ENCODE results near the gene BEST1. TPM values are rescaled to one million over a fixed set of nuclear protein-coding genes. Genes with fewer than 3 reads are reported as not detected.

The BEST1 gene
- total RNA-seq (under 1 TPM in 3 of 5 donors, not detected in 2; 0.07 to 0.23 (median 0.13) TPM), total RNA-seq (0 to 3.7 (median 0.37) reads per million in 29 experiments)
- total RNA-seq (2013): 0.09 TPM

DNA sequence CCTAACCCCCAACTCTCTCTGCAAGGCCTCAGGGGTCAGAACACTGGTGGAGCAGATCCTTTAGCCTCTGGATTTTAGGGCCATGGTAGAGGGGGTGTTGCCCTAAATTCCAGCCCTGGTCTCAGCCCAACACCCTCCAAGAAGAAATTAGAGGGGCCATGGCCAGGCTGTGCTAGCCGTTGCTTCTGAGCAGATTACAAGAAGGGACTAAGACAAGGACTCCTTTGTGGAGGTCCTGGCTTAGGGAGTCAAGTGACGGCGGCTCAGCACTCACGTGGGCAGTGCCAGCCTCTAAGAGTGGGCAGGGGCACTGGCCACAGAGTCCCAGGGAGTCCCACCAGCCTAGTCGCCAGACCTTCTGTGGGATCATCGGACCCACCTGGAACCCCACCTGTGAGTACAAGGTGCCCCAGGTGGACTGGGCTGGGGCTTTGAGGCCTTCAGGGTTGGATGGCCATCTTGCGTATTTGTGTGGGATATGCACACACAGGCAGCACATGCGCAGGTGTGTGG lies at the start of gene BEST1:
BEST1 (plus strand) TSS at position 317 of the 513 bp plus-strand sequence. CDS start 1,456 bp downstream, outside the sequence.
- peaks cover under 1 to 10% of the 10 kb centered on the region in 2 experiments for H3K4me1 ChIP-seq (ENCODE audit: control insufficient read depth in 1 of 2, extremely low read depth in 1 of 2, insufficient read depth in 2 of 2, low read length in 2 of 2)
- H3K4me3 Mint-ChIP-seq: no peak within 1 kb of the TSS
- H3K36me3 ChIP-seq (ENCODE audit: control insufficient read depth in 2 of 2, extremely low read depth in 1 of 2, insufficient read depth in 1 of 2, low read length in 1 of 2): no peaks in the 10 kb centered on the region
- WGBS (ENCODE audit: insufficient coverage): 94% methylated on average over 7 of the region's 8 CpGs
- POLR2A ChIA-PET: interaction anchor here (0.5 to 0.7 kb wide), 3 partner anchors 48 to 157 kb away, joined by 4 to 6 read pairs (median 6); partner anchors contain the start of gene FEN1 (in 1 of the 2)
- CTCF ChIA-PET: interaction anchor here (0.6 to 6.3 kb wide), 4 partner anchors 10 to 132 kb away, joined by 3 to 64 read pairs (median 6); no protein-coding TSS in a partner anchor
- H3K27me3 Mint-ChIP-seq: peaks cover 4 to 19% of the 10 kb centered on the region in 2 donors
- H3K9me3 Mint-ChIP-seq: no peaks in the 10 kb centered on the region
- H3K27ac ChIP-seq (ENCODE audit: low read length): no peak within 1 kb of the TSS
- H3K4me3 ChIP-seq (ENCODE audit: control insufficient read depth in 1 of 2, extremely low read depth in 1 of 2, low read length in 1 of 2): no peak within 1 kb of the TSS
- no peak for ATAC-seq (replicated peaks in 1 of 4)
- no peaks in the 10 kb centered on the region for H3K36me3 Mint-ChIP-seq
- H3K27me3 ChIP-seq (replicated peaks in 1 of 2; ENCODE audit: control insufficient read depth in 2 of 2, extremely low read depth in 1 of 2, insufficient read depth in 2 of 2, low read length in 1 of 2): peaks cover 0 to 60% of the 10 kb centered on the region in 2 experiments
- no peaks in the 10 kb centered on the region for H3K9me3 ChIP-seq
- H3K27ac Mint-ChIP-seq: no peak within 1 kb of the TSS
- DNase-seq: no peak
- H3K4me1 Mint-ChIP-seq: peaks cover 0 to 2% (median 0%) of the 10 kb centered on the region in 3 donors

DNA sequence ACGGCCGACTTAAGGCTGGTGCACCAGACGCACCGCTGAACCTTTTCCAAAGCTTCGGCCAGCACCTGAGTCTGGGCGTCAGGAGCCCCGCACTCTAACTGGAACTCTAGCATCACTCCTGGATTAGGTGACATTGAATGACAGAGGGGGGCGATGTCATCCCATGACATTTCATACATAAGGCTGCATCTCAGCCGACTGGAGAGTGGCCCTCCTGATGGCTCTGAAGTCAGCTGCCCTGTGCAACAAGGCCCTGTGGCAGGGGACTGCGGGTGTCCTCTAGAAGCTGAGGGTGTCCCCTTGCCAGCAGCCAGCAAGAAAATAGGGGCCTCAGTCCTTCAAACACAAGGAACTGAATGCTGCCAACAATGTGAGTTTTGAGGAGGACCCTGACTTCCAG lies 48.8 kb upstream of the BEST1 start:
- ATAC-seq (replicated peaks in 1 of 4) (no peak), DNase-seq (no peak)
- H3K36me3 Mint-ChIP-seq: no peaks in the 10 kb centered on the region
- Histone ChIP-seq H3K27me3 (replicated peaks in 1 of 2; ENCODE audit: control insufficient read depth in 2 of 2, extremely low read depth in 1 of 2, insufficient read depth in 2 of 2, low read length in 1 of 2) (peaks cover 0 to 19% of the 10 kb centered on the region in 2 experiments), H3K4me3 (ENCODE audit: control insufficient read depth in 1 of 2, extremely low read depth in 1 of 2, low read length in 1 of 2) (no peak overlapping the region), H3K9me3 (no peaks in the 10 kb centered on the region), H3K4me1 (ENCODE audit: control insufficient read depth in 1 of 2, extremely low read depth in 1 of 2, insufficient read depth in 2 of 2, low read length in 2 of 2) (peaks cover 0 to 14% of the 10 kb centered on the region in 2 experiments), H3K27ac (ENCODE audit: low read length) (no peak overlapping the region), H3K36me3 (ENCODE audit: control insufficient read depth in 2 of 2, extremely low read depth in 1 of 2, insufficient read depth in 1 of 2, low read length in 1 of 2) (no peaks in the 10 kb centered on the region)
- peaks cover 6 to 12% (median 8%) of the 10 kb centered on the region in 3 donors for H3K4me1 Mint-ChIP-seq
- no peak overlapping the region for H3K4me3 Mint-ChIP-seq
- ChIA-PET POLR2A (no interaction called here), CTCF (interaction anchor here in 1 of 2 donors (5.6 kb wide), 1 partner anchor 180 kb away, joined by 100 read pairs; no protein-coding TSS in a partner anchor)
- peaks cover 0 to 5% of the 10 kb centered on the region in 2 donors for H3K27me3 Mint-ChIP-seq
- no peak overlapping the region for H3K27ac Mint-ChIP-seq
- H3K9me3 Mint-ChIP-seq: no peaks in the 10 kb centered on the region
- WGBS (ENCODE audit: insufficient coverage): 88% methylated on average over 6 of the region's 10 CpGs

DNA sequence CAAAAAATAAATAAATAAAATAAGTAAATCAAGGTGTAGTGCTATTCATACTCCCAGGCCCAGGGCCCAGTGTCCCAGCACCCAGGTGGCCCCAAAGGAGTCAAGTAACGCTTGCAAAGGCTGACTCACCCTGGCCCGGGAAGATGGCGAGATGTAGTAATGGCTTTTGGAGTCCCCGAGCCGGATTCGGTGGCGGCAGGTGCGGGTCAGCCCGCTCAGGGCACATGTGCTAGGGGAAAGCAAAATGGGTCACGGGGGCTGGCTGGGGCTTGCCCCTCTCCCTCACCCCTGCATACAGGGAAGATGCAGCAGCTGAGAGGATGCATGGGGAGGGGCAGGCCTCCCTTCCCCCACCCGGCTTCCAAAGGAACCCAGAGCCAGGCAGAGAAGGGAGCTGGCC lies 47.8 kb upstream of the BEST1 start:
- Histone ChIP-seq H3K36me3 (ENCODE audit: control insufficient read depth in 2 of 2, extremely low read depth in 1 of 2, insufficient read depth in 1 of 2, low read length in 1 of 2) (no peaks in the 10 kb centered on the region), H3K4me1 (ENCODE audit: control insufficient read depth in 1 of 2, extremely low read depth in 1 of 2, insufficient read depth in 2 of 2, low read length in 2 of 2) (peaks cover 0 to 14% of the 10 kb centered on the region in 2 experiments), H3K27ac (ENCODE audit: low read length) (no peak overlapping the region), H3K4me3 (ENCODE audit: control insufficient read depth in 1 of 2, extremely low read depth in 1 of 2, low read length in 1 of 2) (no peak overlapping the region), H3K27me3 (replicated peaks in 1 of 2; ENCODE audit: control insufficient read depth in 2 of 2, extremely low read depth in 1 of 2, insufficient read depth in 2 of 2, low read length in 1 of 2) (peaks cover 0 to 19% of the 10 kb centered on the region in 2 experiments), H3K9me3 (no peaks in the 10 kb centered on the region)
- ChIA-PET POLR2A (no interaction called here), CTCF (interaction anchor here (0.5 to 5.6 kb wide), 2 partner anchors 179 to 200 kb away, joined by 3 to 100 read pairs; no protein-coding TSS in a partner anchor)
- Mint-ChIP-seq H3K36me3 (no peaks in the 10 kb centered on the region), H3K27me3 (peaks cover 0 to 5% of the 10 kb centered on the region in 2 donors), H3K4me1 (peaks cover 6 to 12% (median 8%) of the 10 kb centered on the region in 3 donors), H3K27ac (no peak overlapping the region), H3K9me3 (no peaks in the 10 kb centered on the region), H3K4me3 (no peak overlapping the region)
- WGBS (ENCODE audit: insufficient coverage): 87% methylated on average over 3 of the region's 11 CpGs
- DNase-seq (no peak), ATAC-seq (replicated peaks in 1 of 4) (no peak)

DNA sequence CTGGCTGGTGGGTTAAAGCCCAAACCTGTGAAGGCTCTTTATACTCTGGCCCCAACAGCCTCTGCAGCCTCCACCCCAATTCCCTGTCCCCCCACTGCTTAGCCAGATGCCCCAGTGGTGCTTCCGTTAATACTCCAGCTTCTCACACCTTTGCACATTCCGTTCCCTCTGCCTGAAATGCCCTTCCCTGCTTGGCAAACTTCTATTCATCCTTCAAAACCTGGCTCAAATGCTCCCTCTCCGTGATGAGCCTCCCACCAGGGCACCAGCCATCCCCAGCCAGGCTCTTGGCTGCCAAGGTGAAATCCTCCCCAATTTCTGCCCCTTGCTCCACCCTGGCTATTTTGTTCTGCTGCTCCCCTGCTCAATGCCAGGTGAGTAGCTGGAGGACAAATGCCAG lies 46.3 kb upstream of the BEST1 start:
- Mint-ChIP-seq H3K9me3 (no peaks in the 10 kb centered on the region), H3K36me3 (no peaks in the 10 kb centered on the region), H3K27ac (no peak overlapping the region), H3K4me3 (no peak overlapping the region), H3K27me3 (peaks cover 0 to 5% of the 10 kb centered on the region in 2 donors), H3K4me1 (peaks cover 5 to 12% (median 6%) of the 10 kb centered on the region in 3 donors)
- Histone ChIP-seq H3K36me3 (ENCODE audit: control insufficient read depth in 2 of 2, extremely low read depth in 1 of 2, insufficient read depth in 1 of 2, low read length in 1 of 2) (no peaks in the 10 kb centered on the region), H3K9me3 (no peaks in the 10 kb centered on the region), H3K27me3 (replicated peaks in 1 of 2; ENCODE audit: control insufficient read depth in 2 of 2, extremely low read depth in 1 of 2, insufficient read depth in 2 of 2, low read length in 1 of 2) (peaks cover 0 to 21% of the 10 kb centered on the region in 2 experiments), H3K27ac (ENCODE audit: low read length) (no peak overlapping the region), H3K4me1 (ENCODE audit: control insufficient read depth in 1 of 2, extremely low read depth in 1 of 2, insufficient read depth in 2 of 2, low read length in 2 of 2) (peaks cover 0 to 11% of the 10 kb centered on the region in 2 experiments), H3K4me3 (ENCODE audit: control insufficient read depth in 1 of 2, extremely low read depth in 1 of 2, low read length in 1 of 2) (no peak overlapping the region)
- CTCF ChIA-PET: interaction anchor here in 1 of 2 donors (1.4 kb wide), 1 partner anchor 178 kb away, joined by 7 read pairs; no protein-coding TSS in a partner anchor
- ATAC-seq (replicated peaks in 1 of 4) (no peak), DNase-seq (no peak)
- POLR2A ChIA-PET: no interaction called here
- 80% methylated on average over 3 of the region's 3 CpGs for WGBS (ENCODE audit: insufficient coverage)

DNA sequence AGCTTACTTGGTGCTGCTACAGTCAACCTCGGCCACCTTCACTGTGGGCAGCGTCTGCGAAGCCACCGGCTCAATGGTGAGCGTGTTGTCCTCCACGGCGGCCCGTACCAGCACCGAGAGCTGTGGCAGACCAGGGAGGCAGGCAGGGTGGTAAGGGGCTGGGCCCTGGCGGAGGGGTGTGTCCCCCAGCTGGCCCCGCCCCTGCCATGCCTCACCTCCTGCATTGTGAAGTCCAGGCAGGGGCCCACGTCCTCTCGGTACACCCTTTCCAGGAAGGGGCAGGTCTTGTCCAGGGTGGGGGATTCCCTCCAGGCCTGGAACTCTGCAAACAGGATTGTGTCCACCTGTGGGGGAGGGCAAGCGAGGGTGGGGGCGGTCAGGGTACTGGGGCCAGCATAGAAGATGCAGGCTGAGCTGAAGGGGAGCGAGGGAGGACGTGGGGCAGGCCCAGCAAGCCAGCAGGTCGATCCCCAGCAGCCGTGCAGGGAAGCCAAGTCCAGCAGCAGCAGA lies 45.6 kb upstream of the BEST1 start:
- Mint-ChIP-seq H3K36me3 (no peaks in the 10 kb centered on the region), H3K9me3 (no peaks in the 10 kb centered on the region), H3K4me1 (peaks cover 0 to 5% (median 0%) of the 10 kb centered on the region in 3 donors), H3K4me3 (no peak overlapping the region), H3K27ac (no peak overlapping the region), H3K27me3 (peaks cover 0 to 2% of the 10 kb centered on the region in 2 donors)
- Histone ChIP-seq H3K4me1 (ENCODE audit: control insufficient read depth in 1 of 2, extremely low read depth in 1 of 2, insufficient read depth in 2 of 2, low read length in 2 of 2) (peaks cover 0 to 4% of the 10 kb centered on the region in 2 experiments), H3K9me3 (no peaks in the 10 kb centered on the region), H3K27me3 (replicated peaks in 1 of 2; ENCODE audit: control insufficient read depth in 2 of 2, extremely low read depth in 1 of 2, insufficient read depth in 2 of 2, low read length in 1 of 2) (peaks cover 0 to 26% of the 10 kb centered on the region in 2 experiments), H3K27ac (ENCODE audit: low read length) (no peak overlapping the region), H3K36me3 (ENCODE audit: control insufficient read depth in 2 of 2, extremely low read depth in 1 of 2, insufficient read depth in 1 of 2, low read length in 1 of 2) (no peaks in the 10 kb centered on the region), H3K4me3 (ENCODE audit: control insufficient read depth in 1 of 2, extremely low read depth in 1 of 2, low read length in 1 of 2) (no peak overlapping the region)
- ATAC-seq (replicated peaks in 1 of 4) (peak in 1 of 4 experiments; percentile 35), DNase-seq (no peak)
- CTCF ChIA-PET: interaction anchor here in 1 of 2 donors (0.9 kb wide), 1 partner anchor 203 kb away, joined by 3 read pairs; no protein-coding TSS in a partner anchor
- POLR2A ChIA-PET: interaction anchor here in 1 of 2 donors (0.6 kb wide), 1 partner anchor 9 kb away, joined by 6 read pairs; no protein-coding TSS in a partner anchor
- 56% methylated on average over 16 of the region's 19 CpGs for WGBS (ENCODE audit: insufficient coverage)

DNA sequence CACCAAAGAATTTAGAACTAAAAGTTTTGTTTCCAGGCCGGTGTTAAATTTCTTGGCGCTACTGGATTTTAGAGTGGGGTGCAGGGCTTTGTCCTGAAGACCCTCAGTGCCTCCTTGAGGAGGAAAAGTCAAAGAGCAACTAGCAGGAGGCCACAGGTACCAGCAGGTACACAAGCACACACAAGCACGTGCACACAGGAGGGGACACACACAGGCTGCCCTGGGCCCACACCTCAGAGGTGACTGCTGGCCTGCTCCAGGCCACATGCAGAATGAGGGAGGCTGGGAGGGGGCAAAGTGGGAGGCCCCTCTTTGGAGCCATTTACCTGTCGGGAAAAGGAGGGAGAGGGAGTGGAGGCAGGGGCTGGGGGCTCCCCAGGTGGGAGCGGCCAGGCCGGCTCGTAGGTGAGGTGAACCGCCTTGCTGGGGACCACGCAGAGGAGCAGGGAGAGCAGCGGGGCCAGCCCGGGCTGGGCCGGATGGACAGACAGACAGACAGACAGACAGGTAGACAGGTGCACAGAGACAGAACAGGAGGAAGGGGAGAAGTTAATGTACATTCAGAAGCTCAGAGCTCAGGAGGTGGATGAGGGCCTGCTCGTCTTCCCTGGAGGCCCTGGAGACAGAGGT lies 45.0 kb upstream of the BEST1 start:
- ATAC-seq (replicated peaks in 1 of 4): no peak
- peaks cover 0 to 2% of the 10 kb centered on the region in 2 donors for H3K27me3 Mint-ChIP-seq

More for the DNA sequence above, 45.0 kb upstream of the BEST1 start:
- H3K36me3 ChIP-seq (ENCODE audit: control insufficient read depth in 2 of 2, extremely low read depth in 1 of 2, insufficient read depth in 1 of 2, low read length in 1 of 2): no peaks in the 10 kb centered on the region
- no peaks in the 10 kb centered on the region for H3K9me3 ChIP-seq
- no peaks in the 10 kb centered on the region for H3K36me3 Mint-ChIP-seq
- ChIA-PET CTCF (interaction anchor here in 1 of 2 donors (0.9 kb wide), 1 partner anchor 203 kb away, joined by 3 read pairs; no protein-coding TSS in a partner anchor), POLR2A (interaction anchor here in 1 of 2 donors (0.6 kb wide), 1 partner anchor 9 kb away, joined by 6 read pairs; no protein-coding TSS in a partner anchor)
- H3K4me3 Mint-ChIP-seq: no peak overlapping the region
- no peaks in the 10 kb centered on the region for H3K9me3 Mint-ChIP-seq
- no peak overlapping the region for H3K4me3 ChIP-seq (ENCODE audit: control insufficient read depth in 1 of 2, extremely low read depth in 1 of 2, low read length in 1 of 2)
- no peak for DNase-seq
- H3K27ac ChIP-seq (ENCODE audit: low read length): no peak overlapping the region
- WGBS (ENCODE audit: insufficient coverage): 87% methylated on average over 13 of the region's 13 CpGs
- H3K27me3 ChIP-seq (replicated peaks in 1 of 2; ENCODE audit: control insufficient read depth in 2 of 2, extremely low read depth in 1 of 2, insufficient read depth in 2 of 2, low read length in 1 of 2): peaks cover 0 to 28% of the 10 kb centered on the region in 2 experiments
- H3K4me1 Mint-ChIP-seq: peaks cover 0 to 5% (median 0%) of the 10 kb centered on the region in 3 donors
- H3K4me1 ChIP-seq (ENCODE audit: control insufficient read depth in 1 of 2, extremely low read depth in 1 of 2, insufficient read depth in 2 of 2, low read length in 2 of 2): peaks cover 0 to 3% of the 10 kb centered on the region in 2 experiments
- H3K27ac Mint-ChIP-seq: no peak overlapping the region
